Right lobe of liver (tissue), 4 donors: Measurements from ENCODE around the gene LYSMD1.
"Not testable (repeated sequence)": the region's sequence is repeated elsewhere in the genome, so short reads cannot be mapped to it uniquely, and the experiment has no call there.

Experiments
- CTCF ChIP-seq, 4 donors: fragments of 200-600 bp in 3 of 4; fragments of 450-650 bp in 1 of 4; IDR thresholded peaks; one replicate each; pipeline versions ENCODE4 v1.5.1 to v1.8.0; 2016 to 2022; ENCODE audit warnings: antibody characterized with exemption in 4 of 4, mild to moderate bottlenecking in 2 of 4
- POLR2A ChIP-seq: fragments of 450-650 bp; IDR thresholded peaks from one replicate; pipeline ENCODE4 v1.6.1; 2017; ENCODE audit warnings: antibody characterized with exemption, mild to moderate bottlenecking
- donor health status: DM: no; HTN: no; CAD: no.
- donor health status: DM: no; HTN: no; CAD: no.
- donor health status: DM: no; HTN: yes; CAD: no.

DNA sequence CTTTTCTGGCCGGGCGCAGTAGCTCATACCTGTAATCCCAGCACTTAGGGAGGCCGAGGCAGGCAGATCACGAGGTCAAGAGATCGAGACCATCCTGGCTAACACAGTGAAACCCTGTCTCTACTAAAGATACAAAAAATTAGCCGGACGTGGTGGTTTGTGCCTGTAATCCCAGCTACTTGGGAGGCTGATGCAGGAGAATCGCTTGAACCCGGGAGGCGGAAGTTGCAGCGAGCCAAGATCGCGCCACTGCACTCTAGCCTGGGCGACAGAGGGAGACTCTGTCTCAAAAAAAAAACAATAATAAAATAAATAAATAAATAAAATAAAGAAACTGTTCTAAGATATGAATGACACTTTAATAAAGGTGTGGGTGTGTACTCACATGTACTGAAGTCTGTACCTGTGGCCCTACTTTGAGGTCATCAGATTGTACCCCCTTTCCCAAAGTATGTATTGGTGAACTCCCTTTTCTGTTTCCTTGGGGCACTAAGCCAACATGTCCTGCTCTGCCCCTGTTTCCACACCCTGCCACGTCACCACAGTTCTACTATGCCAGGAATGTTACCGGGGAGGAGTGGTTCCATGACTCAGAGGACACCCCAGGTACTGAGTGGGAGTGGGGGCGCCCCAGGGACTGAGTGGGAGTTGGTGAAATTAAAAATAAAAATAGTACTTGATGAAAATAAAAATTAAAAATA lies 29.3 kb upstream of the LYSMD1 start:
- TF ChIP-seq CTCF (IDR thresholded peaks at IDR 0.05); POLR2A: not testable (repeated sequence)
